Stimulated activated CD8-positive, alpha-beta memory T cell treated with anti-CD3 and anti-CD28 coated beads, Interleukin-4, amount 100 ng/mL, for 48 hours (primary cell): Measurements from ENCODE around the gene TMED9.
A peak's percentile ranks its signal among the peaks of the same experiment; 100 is the strongest.
"Not testable (repeated sequence)": the region's sequence is repeated elsewhere in the genome, so short reads cannot be mapped to it uniquely, and the experiment has no call there.

Experiments
- DNase-seq: peaks from one replicate; pipeline ENCODE4 v3.0.0-alpha.2; 2020

Gene TMED9

GRCh38 chr5:177592010-177592834 lies at the start of gene TMED9:
Gene TMED9 (plus strand): TSS chr5:177592203. CDS start chr5:177592215, 12 bp downstream.
- DNase-seq = peak; percentile 90

DNA sequence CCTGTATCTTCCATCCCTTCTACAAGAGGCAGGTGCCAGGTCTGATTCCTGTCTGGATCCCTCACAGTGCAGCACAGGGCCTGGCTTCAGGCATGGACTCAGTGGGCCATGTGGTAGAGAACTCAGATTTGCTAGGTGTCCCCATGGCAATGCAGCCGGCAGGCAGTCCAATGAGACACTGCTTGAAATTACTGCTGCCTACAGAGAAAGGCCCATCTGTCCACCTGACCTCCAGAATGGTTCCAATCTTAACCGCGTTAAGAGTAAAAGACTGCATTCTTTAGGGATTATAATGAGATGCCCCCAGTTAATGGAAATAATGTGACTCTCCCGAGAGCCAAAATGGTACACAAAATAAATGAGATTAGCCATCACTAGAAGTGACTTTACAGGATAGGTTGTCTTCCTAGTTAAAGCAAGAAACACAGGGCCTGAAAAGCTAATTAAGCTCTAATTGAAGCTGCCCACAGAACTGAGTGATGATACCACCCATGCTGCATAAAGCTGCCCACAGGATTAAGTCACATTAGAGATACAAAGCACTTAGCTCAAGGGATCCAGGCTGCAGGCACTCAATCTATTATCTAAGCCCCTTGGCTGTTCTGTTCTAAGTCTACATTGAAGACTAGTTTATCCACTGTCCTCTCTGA lies 49.1 kb upstream of the TMED9 start:
- DNase-seq = no peak

GRCh38 chr5:177545487-177546257 lies 46.3 kb upstream of the TMED9 start:
- no peak for DNase-seq

DNA sequence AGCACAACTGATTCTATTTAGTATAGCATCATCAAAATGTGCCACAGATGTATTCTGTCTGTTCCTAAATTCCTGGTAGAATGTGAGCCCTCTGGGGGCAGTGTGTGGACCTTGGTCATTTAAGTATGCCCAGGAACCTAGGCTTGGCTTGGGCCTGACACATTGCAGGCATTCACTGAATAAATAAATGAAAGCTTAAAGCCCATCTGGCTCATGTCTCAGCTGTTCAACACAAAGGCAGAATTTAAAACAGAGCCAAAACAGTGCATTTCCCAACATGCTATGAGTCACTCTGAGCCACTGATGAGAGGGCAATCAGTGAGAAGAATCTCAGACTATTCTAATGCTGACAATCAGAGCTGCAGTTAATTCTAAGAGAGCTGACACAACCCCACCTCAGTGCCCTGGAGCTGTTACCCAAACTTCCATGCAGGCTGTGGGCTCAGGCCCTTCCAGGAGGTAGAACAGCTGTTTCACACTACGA lies 45.7 kb upstream of the TMED9 start:
- DNase-seq = no peak

GRCh38 chr5:177547736-177548135 lies 44.3 kb upstream of the TMED9 start:
- no peak for DNase-seq

- no peak for DNase-seq
These were observed 43.5 kb upstream of the TMED9 start for GRCh38 chr5:177548495-177548894.

DNA sequence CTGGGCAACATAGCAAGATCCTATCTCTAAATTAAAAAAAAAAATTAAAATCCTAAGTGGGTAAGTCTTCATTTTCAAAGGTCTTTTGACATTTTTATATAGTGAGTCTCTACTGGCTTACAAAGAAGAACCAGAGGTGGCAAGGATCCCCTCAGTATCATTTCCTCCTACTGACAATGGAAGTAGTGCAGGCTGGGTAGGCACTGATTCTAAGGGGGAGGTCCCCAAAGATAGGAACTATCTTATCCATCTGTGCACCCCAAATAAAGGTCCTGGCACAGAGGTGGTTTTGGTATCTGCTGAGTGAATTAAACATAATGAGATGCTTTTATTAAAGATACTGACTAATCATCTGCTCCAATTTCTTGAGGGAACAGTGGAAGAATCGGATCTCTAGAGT lies 41.9 kb upstream of the TMED9 start:
- no peak for DNase-seq

DNA sequence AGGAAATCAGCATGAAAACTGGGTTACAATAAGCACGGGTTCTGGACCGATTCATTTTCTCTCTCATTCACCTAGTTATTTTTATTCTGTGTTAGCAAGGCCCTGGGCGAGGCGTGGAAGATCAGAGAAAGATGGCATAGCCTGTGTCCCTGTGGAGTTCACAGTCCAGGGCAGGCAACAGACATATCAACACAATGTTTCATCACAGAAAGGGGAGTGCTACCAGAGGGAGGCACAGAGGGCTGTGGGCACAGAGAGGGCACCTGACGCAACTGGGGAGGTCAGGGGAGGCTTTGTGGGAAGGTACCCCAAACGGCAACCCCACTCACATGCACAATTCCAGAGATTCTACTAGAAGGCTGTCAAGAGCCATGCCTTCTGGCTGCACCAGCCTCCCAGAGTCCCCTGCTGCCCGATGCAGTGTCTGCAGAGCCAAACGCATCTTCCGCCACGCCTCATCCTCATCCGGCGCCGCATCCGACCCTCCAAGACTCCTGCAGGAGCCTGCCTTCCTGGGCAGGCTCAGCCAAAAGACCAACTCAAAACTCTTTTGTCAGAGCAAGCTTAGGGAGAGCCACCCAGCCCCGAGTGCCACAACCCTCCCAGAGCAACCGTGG lies 39.1 kb upstream of the TMED9 start:
- no peak for DNase-seq

DNA sequence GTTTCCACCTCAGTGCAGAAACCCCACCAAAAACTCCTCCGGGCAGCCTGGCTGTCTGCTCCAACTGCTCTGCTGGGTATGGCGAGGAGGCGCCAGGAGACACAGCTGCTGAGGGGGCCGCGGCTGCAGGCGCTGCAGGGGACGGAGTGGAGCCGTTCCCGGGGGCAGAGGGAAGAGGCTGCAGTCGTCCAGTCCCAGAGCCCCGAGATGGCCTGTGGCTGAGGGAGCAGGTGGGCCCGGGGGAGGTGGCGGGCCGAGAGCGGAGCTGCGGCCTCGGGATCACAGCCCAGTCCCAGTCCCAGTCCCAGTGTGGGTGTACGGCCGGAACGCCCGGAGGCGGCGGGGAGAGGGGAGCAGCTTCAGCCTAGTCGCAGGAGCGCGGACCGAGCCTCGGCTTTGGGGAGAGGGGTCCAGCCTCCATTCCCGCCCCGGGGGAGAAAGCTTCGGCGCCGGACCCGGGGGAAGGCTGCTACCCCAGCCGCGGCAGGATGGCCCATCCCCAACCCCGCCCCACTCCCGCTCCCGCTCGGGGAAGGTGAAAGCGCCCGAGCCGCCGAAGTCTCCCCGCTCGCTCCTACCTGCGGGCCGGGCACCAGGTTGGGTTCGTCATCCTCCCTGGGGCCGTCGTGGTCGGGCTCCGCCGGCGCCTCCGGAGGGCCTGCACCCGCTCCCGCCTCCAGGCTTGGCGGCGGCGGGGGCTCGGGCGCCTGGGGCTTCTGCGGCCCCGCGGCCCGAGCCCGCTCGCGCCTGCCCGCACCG lies 38.2 kb upstream of the TMED9 start:
- peak; percentile 61 for DNase-seq

DNA sequence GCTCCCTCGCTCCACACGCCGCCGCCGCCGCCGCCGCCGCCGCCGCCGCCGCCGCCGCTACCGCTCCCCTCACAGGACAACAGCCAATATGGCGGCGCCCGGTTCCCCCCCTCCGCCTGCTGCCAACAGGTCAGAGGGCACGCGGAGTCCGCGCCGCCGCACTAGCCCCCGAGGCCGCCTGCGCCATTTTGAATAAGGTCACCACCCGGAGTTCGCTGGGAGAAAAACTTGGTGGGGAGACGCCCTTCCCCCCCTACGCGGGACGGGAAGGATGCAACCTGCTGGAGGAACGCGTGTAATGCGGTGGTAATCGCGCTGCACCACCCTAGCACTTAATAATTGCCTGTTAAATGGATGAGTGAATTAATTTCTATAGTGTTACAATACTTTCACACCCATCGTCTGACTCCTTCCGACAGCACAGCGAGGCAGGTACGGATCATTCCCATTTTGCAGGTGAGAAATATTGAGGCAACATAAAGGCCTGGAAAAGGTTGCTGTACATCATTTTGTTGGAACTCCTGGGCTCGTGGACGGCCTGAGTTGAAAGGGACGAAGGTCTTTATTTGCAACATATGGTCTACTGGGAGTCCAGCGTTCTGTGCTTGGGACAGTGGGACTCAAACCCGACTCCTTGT lies 37.4 kb upstream of the TMED9 start, which contains the start of gene FAM193B:
Gene FAM193B (minus strand): TSS at position 90 of the 638 bp plus-strand sequence. CDS start 105 bp downstream, outside the sequence.
- peak; percentile 97 for DNase-seq

- no peak for DNase-seq
These were observed 36.8 kb upstream of the TMED9 start for GRCh38 chr5:177555228-177555627.

GRCh38 chr5:177555665-177556064 lies 36.3 kb upstream of the TMED9 start:
- DNase-seq = no peak

GRCh38 chr5:177557041-177557647 lies 34.9 kb upstream of the TMED9 start:
- no peak for DNase-seq

DNA sequence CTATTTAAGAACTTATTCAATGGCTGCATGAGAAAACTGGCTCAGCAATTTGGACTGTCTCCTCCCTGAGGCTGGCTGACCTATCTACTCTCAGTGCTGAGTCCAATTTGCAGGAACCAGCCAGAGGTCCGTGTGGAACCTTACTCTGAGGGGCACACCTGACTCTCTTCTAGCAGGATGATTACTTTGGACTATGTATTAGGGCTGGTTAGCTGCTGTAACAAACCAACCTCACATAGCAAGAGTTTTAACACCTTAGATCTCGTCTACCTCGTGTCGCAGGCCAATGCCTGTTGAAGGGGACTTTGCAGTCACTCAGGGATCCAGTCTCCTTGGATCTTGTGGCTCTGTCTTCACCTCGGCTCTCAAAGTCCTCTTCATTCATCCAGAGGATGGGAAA lies 34.2 kb upstream of the TMED9 start:
- no peak for DNase-seq

- not testable (repeated sequence) for DNase-seq
These were observed 32.5 kb upstream of the TMED9 start for GRCh38 chr5:177559446-177559941.

DNA sequence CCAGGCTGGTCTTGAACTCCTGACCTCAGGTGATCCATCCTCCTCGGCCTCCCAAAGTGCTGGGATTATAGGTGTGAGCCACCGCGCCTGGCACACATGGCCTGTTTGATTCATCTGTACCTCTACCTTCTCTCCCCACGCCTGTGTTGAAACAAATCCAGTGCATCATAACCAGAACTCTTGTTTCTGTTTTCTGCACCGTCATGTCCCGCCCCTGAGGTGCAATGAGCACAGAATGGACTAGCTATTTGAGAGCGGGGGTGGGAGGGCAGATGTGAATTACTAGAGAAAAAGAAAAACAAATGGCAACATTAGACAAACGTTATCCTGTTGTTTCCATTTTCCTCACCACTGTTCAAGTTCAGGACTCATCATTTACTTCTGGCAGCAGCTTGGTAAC lies 27.0 kb upstream of the TMED9 start:
- DNase-seq = no peak

GRCh38 chr5:177568326-177568725 lies 23.7 kb upstream of the TMED9 start:
- no peak for DNase-seq

DNA sequence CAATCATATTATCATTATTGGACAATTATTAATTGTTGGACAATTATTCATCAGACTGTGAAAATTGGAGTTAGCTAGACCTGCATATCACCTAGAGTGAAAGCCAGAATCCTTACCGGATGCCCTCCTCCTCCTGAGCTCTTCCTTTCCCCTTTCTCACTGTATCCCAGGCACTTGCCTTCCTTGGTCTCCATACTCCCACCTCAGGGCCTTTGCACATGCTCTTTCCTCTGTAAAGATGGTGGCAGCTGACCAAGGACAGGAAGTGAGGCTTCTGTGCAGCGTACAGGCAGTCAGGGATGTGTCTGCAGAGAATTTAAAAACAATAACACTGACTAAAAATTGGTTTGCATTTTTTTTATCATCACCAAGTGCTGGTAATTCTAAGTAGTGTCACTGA lies 22.1 kb upstream of the TMED9 start:
- no peak for DNase-seq

- DNase-seq = no peak
These were observed 16.5 kb upstream of the TMED9 start for GRCh38 chr5:177575488-177575887.

DNA sequence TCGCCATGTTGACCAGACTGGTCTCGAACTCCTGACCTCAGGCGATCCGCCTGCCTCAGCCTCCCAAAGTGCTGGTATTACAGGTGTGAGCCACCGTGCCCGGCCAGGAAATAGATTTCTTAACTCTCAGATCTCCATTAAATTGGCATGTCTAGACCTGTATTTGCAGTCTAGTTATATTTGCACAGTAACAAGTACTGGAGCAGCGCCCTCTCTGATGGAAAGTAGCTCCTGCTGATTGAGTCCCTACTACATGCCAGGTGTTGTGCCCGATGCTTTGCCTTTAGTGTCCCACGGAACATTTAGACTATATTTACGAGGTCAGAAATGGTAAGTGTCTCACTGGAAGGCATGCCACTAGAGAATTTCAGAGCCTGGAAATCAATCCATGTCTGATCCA lies 15.8 kb upstream of the TMED9 start:
- no peak for DNase-seq

- no peak for DNase-seq
These were observed 13.7 kb upstream of the TMED9 start for GRCh38 chr5:177578316-177578715.
